Psoas muscle (tissue), 8 donors: ENCODE results near the gene GTSF1L. TPM values are rescaled to one million over a fixed set of nuclear protein-coding genes. Genes with fewer than 3 reads are reported as not detected.

ENCODE experiments used
- ATAC-seq, 4 donors: fragments of 200-7000 bp; cut with Tn5 transposase; one replicate each; pipeline ENCODE4 v1.9.1; 2020; ENCODE audit warnings: moderate library complexity in 3 of 4, mild to moderate bottlenecking in 2 of 4
- DNase-seq, 2 donors: peaks; one replicate each; pipeline ENCODE4 v3.0.0-alpha.2; 2020
- H3K27ac ChIP-seq: fragments of 200-600 bp; one replicate; pipeline ENCODE4 v1.8.0; 2022
- H3K27me3 ChIP-seq, 3 donors: fragments of 200-600 bp in 1 of 3; one replicate each; pipeline versions ENCODE4 v1.6.1 to v1.8.0; 2013 to 2022; ENCODE audit warnings: low read length in 2 of 3, mild to moderate bottlenecking in 2 of 3, moderate library complexity in 1 of 3; ENCODE audit not compliant: insufficient read depth in 3 of 3
- H3K36me3 ChIP-seq, 2 donors: fragments of 200-600 bp in 1 of 2; one replicate each; pipeline versions ENCODE4 v1.6.1 to v1.8.0; 2013 to 2022; ENCODE audit warnings: low read depth in 1 of 2, mild to moderate bottlenecking in 1 of 2, moderate library complexity in 1 of 2; ENCODE audit not compliant: insufficient read depth in 1 of 2
- H3K4me1 ChIP-seq: fragments of 200-600 bp; one replicate; pipeline ENCODE4 v1.8.0; 2022
- H3K4me3 ChIP-seq: fragments of 200-600 bp; one replicate; pipeline ENCODE4 v1.8.0; 2022; ENCODE audit warnings: mild to moderate bottlenecking
- H3K9me3 ChIP-seq: fragments of 200-600 bp; one replicate; pipeline ENCODE4 v1.8.0; 2022
- WGBS, 3 donors: extraction: QIAGEN DNeasy Blood & Tissue Kit; methylation state at CpG; one replicate each; pipeline versions ENCODE4 v1.1.6 to v1.1.7; 2013; 5-methylcytosine and 5-hydroxymethylcytosine counted together
- intact Hi-C, 2 donors: fragments of 100-400 bp; cut with DNase I; formaldehyde crosslinking; loops; one replicate each; pipeline versions ENCODE4 v1.11.0 to v1.14.2; 2022
- polyA plus RNA-seq, 3 donors: library from polyadenylated mRNA; stranded (reverse); fragments of 200-250 nt; gene quantifications; one replicate each; pipeline ENCODE4 v1.2.3, GENCODE V29; 2013
- total RNA-seq, 4 donors: library from RNA; stranded (reverse); fragmentation: NEBNext Ultra II Directional in 2 of 4; extraction: Animal tissue kit (Norgen Biotek cat#: 25700) in 2 of 4; gene quantifications; one replicate each; pipeline versions ENCODE4 v1.2.1 to v1.2.4, GENCODE V29; 2021 to 2023
- TF ChIP-seq, protein P1 (sequence below): fragments of 200-600 bp; IDR thresholded peaks from one replicate; pipeline ENCODE4 v1.8.0; 2022; ENCODE audit warnings: antibody characterized with exemption
- donor health status: healthy with polysubstance abuse.
- donor health status: DM: no; HTN: no; CAD: no; lungs with moderate emphysema.
- donor health status: Bipolar disorder and iron deficiency.
- donor health status: healthy.
- donor health status: DM: yes; HTN: yes; CAD: no.
- donor health status: DM: no; HTN: no; CAD: no.
- donor health status: DM: no; HTN: no; CAD: no.
- donor health status: DM: yes; HTN: yes; CAD: no.

The GTSF1L gene
- total and polyA plus RNA-seq, 7 donors, result not detected

DNA sequence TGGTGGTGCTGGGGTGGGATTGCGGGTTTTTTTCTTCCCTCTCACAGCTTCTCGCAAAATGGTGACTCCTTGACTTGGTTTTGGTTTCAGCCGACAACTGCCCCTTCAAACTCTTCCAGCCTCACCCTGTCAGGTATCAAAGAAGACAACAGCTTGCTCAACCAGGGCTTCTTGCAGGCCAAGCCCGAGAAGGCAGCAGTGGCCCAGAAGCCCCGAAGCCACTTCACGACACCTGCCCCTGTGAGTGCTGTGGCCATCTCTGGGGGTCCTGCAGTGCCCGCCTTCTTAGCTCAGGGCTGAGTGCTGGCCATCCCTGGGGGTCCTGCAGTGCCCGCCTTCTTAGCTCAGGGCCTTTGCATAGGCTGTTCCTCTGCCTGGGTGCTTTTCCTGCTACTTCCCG lies 11.8 kb downstream of the GTSF1L start:
- H3K4me3 ChIP-seq, result no peak overlapping the region
- no peak overlapping the region for H3K27ac ChIP-seq
- DNase-seq (no peak), ATAC-seq (no peak)
- no peaks in the 10 kb centered on the region for H3K9me3 ChIP-seq
- H3K36me3 ChIP-seq, result no peaks in the 10 kb centered on the region
- 98% methylated on average over 9 of the region's 9 CpGs for WGBS, 3 donors
- intact Hi-C loops, result no loop called here
- H3K27me3 ChIP-seq, result peaks cover 0 to 2% (median 0%) of the 10 kb centered on the region in 3 donors
- TF ChIP-seq, protein P1, sequence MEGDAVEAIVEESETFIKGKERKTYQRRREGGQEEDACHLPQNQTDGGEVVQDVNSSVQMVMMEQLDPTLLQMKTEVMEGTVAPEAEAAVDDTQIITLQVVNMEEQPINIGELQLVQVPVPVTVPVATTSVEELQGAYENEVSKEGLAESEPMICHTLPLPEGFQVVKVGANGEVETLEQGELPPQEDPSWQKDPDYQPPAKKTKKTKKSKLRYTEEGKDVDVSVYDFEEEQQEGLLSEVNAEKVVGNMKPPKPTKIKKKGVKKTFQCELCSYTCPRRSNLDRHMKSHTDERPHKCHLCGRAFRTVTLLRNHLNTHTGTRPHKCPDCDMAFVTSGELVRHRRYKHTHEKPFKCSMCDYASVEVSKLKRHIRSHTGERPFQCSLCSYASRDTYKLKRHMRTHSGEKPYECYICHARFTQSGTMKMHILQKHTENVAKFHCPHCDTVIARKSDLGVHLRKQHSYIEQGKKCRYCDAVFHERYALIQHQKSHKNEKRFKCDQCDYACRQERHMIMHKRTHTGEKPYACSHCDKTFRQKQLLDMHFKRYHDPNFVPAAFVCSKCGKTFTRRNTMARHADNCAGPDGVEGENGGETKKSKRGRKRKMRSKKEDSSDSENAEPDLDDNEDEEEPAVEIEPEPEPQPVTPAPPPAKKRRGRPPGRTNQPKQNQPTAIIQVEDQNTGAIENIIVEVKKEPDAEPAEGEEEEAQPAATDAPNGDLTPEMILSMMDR, result no peak
- H3K4me1 ChIP-seq, result no peaks in the 10 kb centered on the region

DNA sequence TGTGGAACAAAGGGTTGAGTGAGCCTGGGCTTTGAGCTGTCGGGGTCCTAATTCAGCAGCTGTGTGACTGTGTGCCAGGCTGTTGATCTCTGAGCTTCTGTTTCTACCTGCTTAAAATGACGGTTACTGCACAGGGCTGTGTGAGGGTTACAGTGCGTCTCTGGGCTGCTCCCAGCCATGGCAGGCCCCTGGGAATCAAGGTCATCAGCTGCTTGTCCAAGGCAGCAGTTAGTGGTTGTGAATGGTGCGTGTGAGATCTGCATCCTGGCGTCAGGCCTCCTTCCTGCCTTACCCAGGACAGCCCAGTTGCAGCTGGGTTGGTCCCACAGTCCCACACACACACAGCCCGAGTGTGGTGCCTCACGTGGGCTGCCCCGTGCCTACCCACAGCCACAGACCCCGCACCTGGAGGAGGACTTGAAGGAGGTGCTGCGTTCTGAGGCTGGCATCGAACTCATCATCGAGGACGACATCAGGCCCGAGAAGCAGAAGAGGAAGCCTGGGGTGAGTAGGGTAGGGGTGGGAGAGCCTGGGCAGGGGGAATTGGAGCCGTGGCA lies 15.6 kb downstream of the GTSF1L start:
- TF ChIP-seq, protein P1, result no peak
- ATAC-seq (no peak), DNase-seq (no peak)
- WGBS, 3 donors, result 89 to 93% (median 91%) methylated on average over 15 of the region's 15 CpGs
- Histone ChIP-seq H3K36me3 (no peaks in the 10 kb centered on the region), H3K4me1 (no peaks in the 10 kb centered on the region), H3K9me3 (no peaks in the 10 kb centered on the region), H3K27me3 (no peaks in the 10 kb centered on the region), H3K27ac (no peak overlapping the region), H3K4me3 (no peak overlapping the region)
- intact Hi-C loops, result no loop called here

DNA sequence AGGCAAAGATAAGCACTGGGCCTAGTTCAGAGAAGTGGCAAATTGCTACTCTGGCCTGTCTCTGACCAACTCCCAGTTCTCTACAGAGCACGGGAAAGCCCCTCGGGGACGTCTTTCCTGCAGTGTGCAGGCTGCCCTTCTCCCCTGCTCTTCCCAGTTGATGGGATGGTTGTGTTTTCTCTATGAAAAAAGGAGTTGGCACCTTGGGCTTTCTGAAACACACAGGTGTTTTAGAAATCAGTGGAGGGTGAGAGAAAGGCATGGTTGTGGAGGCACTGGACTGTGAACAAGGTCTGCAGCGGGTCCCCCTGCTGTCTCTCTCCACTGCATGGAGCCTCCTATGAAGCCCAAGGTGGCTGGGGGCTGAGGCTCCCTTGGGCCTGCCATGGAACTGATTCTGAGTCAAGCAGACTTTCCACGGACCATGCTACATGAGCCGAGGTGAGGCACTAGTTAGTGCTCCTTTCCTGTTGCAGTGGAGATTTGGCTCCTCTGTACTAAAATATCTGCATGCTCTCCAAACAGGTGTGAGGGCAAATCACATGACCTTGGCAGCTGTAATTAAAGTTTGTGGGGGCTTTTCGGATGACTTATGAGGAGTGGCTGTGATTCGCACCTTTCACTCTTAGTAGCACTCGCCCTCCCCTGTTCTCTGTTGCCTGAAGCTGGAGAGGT lies 16.3 kb downstream of the GTSF1L start:
- H3K9me3 ChIP-seq, result no peaks in the 10 kb centered on the region
- H3K27me3 ChIP-seq, result no peaks in the 10 kb centered on the region
- ATAC-seq (no peak), DNase-seq (no peak)
- TF ChIP-seq, protein P1, result no peak
- H3K27ac ChIP-seq, result no peak overlapping the region
- WGBS, 3 donors, result 84 to 86% (median 84%) methylated on average over 9 of the region's 9 CpGs
- H3K4me3 ChIP-seq, result no peak overlapping the region
- no peaks in the 10 kb centered on the region for H3K36me3 ChIP-seq
- intact Hi-C loops, result no loop called here
- no peaks in the 10 kb centered on the region for H3K4me1 ChIP-seq

DNA sequence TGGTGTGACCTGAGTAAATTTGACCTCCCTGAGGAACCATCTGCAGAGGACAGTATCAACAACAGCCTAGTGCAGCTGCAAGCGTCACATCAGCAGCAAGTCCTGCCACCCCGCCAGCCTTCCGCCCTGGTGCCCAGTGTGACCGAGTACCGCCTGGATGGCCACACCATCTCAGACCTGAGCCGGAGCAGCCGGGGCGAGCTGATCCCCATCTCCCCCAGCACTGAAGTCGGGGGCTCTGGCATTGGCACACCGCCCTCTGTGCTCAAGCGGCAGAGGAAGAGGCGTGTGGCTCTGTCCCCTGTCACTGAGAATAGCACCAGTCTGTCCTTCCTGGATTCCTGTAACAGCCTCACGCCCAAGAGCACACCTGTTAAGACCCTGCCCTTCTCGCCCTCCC lies 24.3 kb downstream of the GTSF1L start:
- DNase-seq (no peak), ATAC-seq (no peak)
- no peaks in the 10 kb centered on the region for H3K9me3 ChIP-seq
- H3K27ac ChIP-seq, result no peak overlapping the region
- 93 to 96% (median 94%) methylated on average over 14 of the region's 14 CpGs for WGBS, 3 donors
- no peaks in the 10 kb centered on the region for H3K36me3 ChIP-seq
- H3K27me3 ChIP-seq, result no peaks in the 10 kb centered on the region
- no peak overlapping the region for H3K4me3 ChIP-seq
- intact Hi-C loops, result no loop called here
- H3K4me1 ChIP-seq, result no peaks in the 10 kb centered on the region
- TF ChIP-seq, protein P1, result no peak

DNA sequence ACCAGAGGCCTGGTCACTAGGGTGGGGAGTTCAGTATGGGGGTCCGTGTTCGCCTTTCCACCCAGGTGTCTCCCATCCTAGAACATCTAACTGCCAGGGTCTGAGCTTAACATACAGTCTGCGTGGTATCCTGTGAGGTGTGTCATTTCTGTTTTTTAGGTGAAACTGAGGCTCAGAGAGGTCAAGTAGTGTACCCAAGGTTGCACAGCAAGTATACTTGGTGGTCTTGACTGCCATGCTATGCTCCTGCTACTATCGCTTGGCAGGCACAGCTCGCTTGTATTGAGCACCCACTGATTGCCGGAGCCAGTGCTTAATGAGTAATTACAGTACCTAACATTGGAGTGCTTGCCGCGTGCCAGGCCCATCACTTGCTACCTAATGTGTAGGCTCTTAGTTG lies 26.2 kb downstream of the GTSF1L start:
- Histone ChIP-seq H3K27ac (no peak overlapping the region), H3K27me3 (no peaks in the 10 kb centered on the region), H3K4me1 (no peaks in the 10 kb centered on the region), H3K36me3 (no peaks in the 10 kb centered on the region), H3K4me3 (no peak overlapping the region), H3K9me3 (no peaks in the 10 kb centered on the region)
- no peak for DNase-seq
- 97 to 98% (median 98%) methylated on average over 8 of the region's 8 CpGs for WGBS, 3 donors
- TF ChIP-seq, protein P1, result no peak
- intact Hi-C loops, result no loop called here
- ATAC-seq, result no peak
